ENCODE results near the gene FLNC. TPM values are rescaled to one million over a fixed set of nuclear protein-coding genes. Genes with fewer than 3 reads are reported as not detected.
A peak's percentile ranks its signal among the peaks of the same experiment; 100 is the strongest.

FLNC gene
- total RNA-seq, 1 donor from 2014 or later: 7.7 TPM

GRCh38 chr7:128867842-128868623 is 37.8 kb downstream of the FLNC start:
- intact Hi-C loops (cut with DNase I): no loop called here

GRCh38 chr7:128868624-128869137 is 38.5 kb downstream of the FLNC start:
- H3K4me3 ChIP-seq: peak overlapping the region; percentile 61
- H3K4me1 ChIP-seq: peaks cover 13% of the 10 kb centered on the region
- H3K27me3 ChIP-seq: peaks cover 11% of the 10 kb centered on the region
- intact Hi-C loops (cut with DNase I): no loop called here
- H3K27ac ChIP-seq: no peak overlapping the region
- TF ChIP-seq CTCF (IDR thresholded peaks at IDR 0.05): no peak
- peaks cover 15% of the 10 kb centered on the region for H3K36me3 ChIP-seq
- peak; percentile 19 for ATAC-seq
- no peak for DNase-seq
- no peaks in the 10 kb centered on the region for H3K9me3 ChIP-seq

More at GRCh38 chr7:128867842-128868623, 37.8 kb downstream of the FLNC start:
- Histone ChIP-seq H3K4me1 (peaks cover 15% of the 10 kb centered on the region), H3K9me3 (no peaks in the 10 kb centered on the region), H3K27ac (no peak overlapping the region), H3K4me3 (no peak overlapping the region), H3K36me3 (peaks cover 15% of the 10 kb centered on the region), H3K27me3 (peaks cover 11% of the 10 kb centered on the region)
- no peak for DNase-seq
- TF ChIP-seq CTCF (IDR thresholded peaks at IDR 0.05): no peak
- ATAC-seq: no peak

- Histone ChIP-seq H3K27me3 (peaks cover 11% of the 10 kb centered on the region), H3K27ac (no peak overlapping the region), H3K9me3 (no peaks in the 10 kb centered on the region), H3K36me3 (peaks cover 15% of the 10 kb centered on the region), H3K4me3 (peak overlapping the region; percentile 61), H3K4me1 (peaks cover 8% of the 10 kb centered on the region)
- TF ChIP-seq CTCF (IDR thresholded peaks at IDR 0.05): no peak
- intact Hi-C loops (cut with DNase I): no loop called here
- DNase-seq: peak; percentile 83
- ATAC-seq: peak; percentile 87
These were observed 39.1 kb downstream of the FLNC start for GRCh38 chr7:128869138-128869943.

- intact Hi-C loops (cut with DNase I): no loop called here
- Histone ChIP-seq H3K27me3 (peaks cover 11% of the 10 kb centered on the region), H3K27ac (no peak overlapping the region), H3K9me3 (no peaks in the 10 kb centered on the region), H3K4me3 (peak overlapping the region; percentile 61), H3K4me1 (peaks cover 8% of the 10 kb centered on the region), H3K36me3 (peaks cover 11% of the 10 kb centered on the region)
- ATAC-seq (no peak), DNase-seq (no peak)
- no peak for TF ChIP-seq CTCF (IDR thresholded peaks at IDR 0.05)
These were observed 39.7 kb downstream of the FLNC start for GRCh38 chr7:128869944-128870285.

GRCh38 chr7:128871050-128871449 is 40.8 kb downstream of the FLNC start:
- H3K27me3 ChIP-seq: peaks cover 11% of the 10 kb centered on the region
- no peak overlapping the region for H3K4me3 ChIP-seq
- no peak for TF ChIP-seq CTCF (IDR thresholded peaks at IDR 0.05)
- ATAC-seq: no peak
- DNase-seq: no peak
- H3K9me3 ChIP-seq: no peaks in the 10 kb centered on the region
- intact Hi-C loops (cut with DNase I): no loop called here
- no peak overlapping the region for H3K27ac ChIP-seq
- H3K4me1 ChIP-seq: peaks cover 8% of the 10 kb centered on the region
- H3K36me3 ChIP-seq: no peaks in the 10 kb centered on the region

All from upper lobe of right lung (tissue), 1 donor.